Breast epithelium (tissue), 3 donors: ENCODE results near the gene SPTAN1.

Source experiments
- CTCF ChIP-seq, 3 donors: fragments of 450-650 bp; IDR thresholded peaks; one replicate each; pipeline ENCODE4 v1.5.1; 2016 to 2017; ENCODE audit warnings: antibody characterized with exemption in 3 of 3, mild to moderate bottlenecking in 3 of 3, moderate library complexity in 3 of 3
- POLR2A ChIP-seq: fragments of 450-650 bp; IDR thresholded peaks from one replicate; pipeline ENCODE4 v1.6.1; 2016; ENCODE audit warnings: antibody characterized with exemption, mild to moderate bottlenecking, moderate library complexity

GRCh38 chr9:128552744-128553440 lies 505 bp downstream of the SPTAN1 start:
- TF ChIP-seq CTCF (IDR thresholded peaks at IDR 0.05) (no peak), POLR2A (no peak)
